HCT116 (cell line): Measurements from ENCODE around the gene CXCR6. TPM values are rescaled to one million over a fixed set of nuclear protein-coding genes. Genes with fewer than 3 reads are reported as not detected.

Source experiments
- ATAC-seq: fragments of 200-7000 bp; cut with Tn5 transposase; 2 replicates; pipeline ENCODE4 v1.9.1; 2020; ENCODE audit warnings: mild to moderate bottlenecking, moderate library complexity
- BruUV-seq: library from RNA; stranded (reverse); fragments of 400-500 nt; replicated peaks from 2 replicates; lab custom pipeline; 2021; lab: Mats Ljungman, UMichigan
- CTCF ChIA-PET: fragments of 300-600 bp; sonication (Branson Sonifier 250); formaldehyde crosslinking; loops from one replicate; lab custom pipeline; 2021; ENCODE audit warnings: antibody characterized with exemption; lab: Charles Lee
- POLR2A ChIA-PET: fragments of 300-600, 350-600 bp; sonication (Branson Sonifier 250); formaldehyde crosslinking; loops from one replicate; lab custom pipeline; 2021; ENCODE audit warnings: antibody characterized with exemption; lab: Charles Lee
- RAD21 ChIA-PET, 2 experiments: fragments of 300-600 bp; sonication (Branson Sonifier 250); formaldehyde crosslinking; loops; one replicate each; lab custom pipeline; 2023; ENCODE audit warnings: low total read pairs in 2 of 2; ENCODE audit not compliant: uncharacterized antibody in 2 of 2, unreplicated experiment in 2 of 2, low non-redundant PET in 1 of 2; lab: Charles Lee
- DNase-seq: peaks from one replicate; pipeline ENCODE4 v3.0.0-alpha.2; 2010; ENCODE audit warnings: low read depth, low spot score
- H2AFZ ChIP-seq: fragments of 200-600 bp; shearing (Covaris generic), sonication (generic); 2 replicates; pipeline ENCODE4 v1.6.1; 2017; ENCODE audit warnings: low read depth, mixed run types, mixed read lengths, antibody characterized with exemption, low read length; ENCODE audit not compliant: poor library complexity, severe bottlenecking
- H3K27ac ChIP-seq: 2 replicates; pipeline ENCODE4 v1.5.1; 2012; ENCODE audit warnings: low read depth, low read length
- H3K27me3 ChIP-seq: fragments of 200-600 bp; sonication (generic); 2 replicates; pipeline ENCODE4 v1.6.1; 2016; ENCODE audit warnings: mixed run types, low read length, mixed read lengths; ENCODE audit not compliant: insufficient read depth
- H3K36me3 ChIP-seq, 2 experiments: fragments of 200-500 bp in 1 of 2; fragments of 200-600 bp in 1 of 2; sonication (Bioruptor generic) in 1 of 2; sonication (generic) in 1 of 2; 2 replicates each; pipeline versions ENCODE4 v1.5.1 to v1.6.1; 2014 to 2016; ENCODE audit warnings: low read length in 2 of 2, inconsistent platforms in 1 of 2, mixed read lengths in 1 of 2, mixed run types in 1 of 2; ENCODE audit not compliant: insufficient read depth in 2 of 2, control insufficient read depth in 1 of 2
- H3K4me1 ChIP-seq, 2 experiments: fragments of 200-600 bp in 1 of 2; sonication (generic) in 1 of 2; 2 replicates each; pipeline versions ENCODE4 v1.5.1 to v1.6.1; 2012 to 2017; ENCODE audit warnings: low read length in 2 of 2, inconsistent platforms in 1 of 2, mild to moderate bottlenecking in 1 of 2, mixed read lengths in 1 of 2, mixed run types in 1 of 2, moderate library complexity in 1 of 2; ENCODE audit not compliant: insufficient read depth in 2 of 2, control insufficient read depth in 1 of 2
- H3K4me2 ChIP-seq: fragments of 200-600 bp; sonication (generic); 2 replicates; pipeline ENCODE4 v1.6.1; 2017; ENCODE audit warnings: mixed run types, low read length, mixed read lengths
- H3K4me3 ChIP-seq, 2 experiments: fragments of 200-600 bp in 1 of 2; sonication (generic) in 1 of 2; replicated peaks in 1 of 2; 2 replicates each; pipeline ENCODE4 v1.5.1; 2011 to 2016; ENCODE audit warnings: low read length in 2 of 2, control low read depth in 1 of 2, low read depth in 1 of 2, mild to moderate bottlenecking in 1 of 2, mixed read lengths in 1 of 2, mixed run types in 1 of 2
- H3K79me2 ChIP-seq: fragments of 200-600 bp; sonication (generic); 2 replicates; pipeline ENCODE4 v1.6.1; 2017; ENCODE audit warnings: mild to moderate bottlenecking, mixed run types, low read length, moderate library complexity, mixed read lengths; ENCODE audit not compliant: insufficient read depth
- H3K9ac ChIP-seq: fragments of 200-600 bp; sonication (generic); 2 replicates; pipeline ENCODE4 v1.6.1; 2016; ENCODE audit warnings: low read length, mixed read lengths
- H3K9me2 ChIP-seq: fragments of 200-600 bp; sonication (generic), shearing (Covaris generic); 2 replicates; pipeline ENCODE4 v1.6.1; 2017; ENCODE audit warnings: mixed run types, mild to moderate bottlenecking, moderate library complexity; ENCODE audit not compliant: insufficient read depth
- H3K9me3 ChIP-seq, 2 experiments: fragments of 200-500 bp in 1 of 2; fragments of 200-600 bp in 1 of 2; sonication (Bioruptor generic) in 1 of 2; sonication (generic) in 1 of 2; 2 replicates each; pipeline ENCODE4 v1.6.1; 2014 to 2017; ENCODE audit warnings: low read length in 2 of 2, mixed read lengths in 2 of 2, inconsistent platforms in 1 of 2, low read depth in 1 of 2, mild to moderate bottlenecking in 1 of 2, mixed run types in 1 of 2, moderate library complexity in 1 of 2; ENCODE audit not compliant: control insufficient read depth in 1 of 2, insufficient read depth in 1 of 2
- H4K20me1 ChIP-seq: fragments of 200-600 bp; sonication (generic), shearing (Covaris generic); 2 replicates; pipeline ENCODE4 v1.6.1; 2017; ENCODE audit warnings: mixed run types, mild to moderate bottlenecking, moderate library complexity; ENCODE audit not compliant: insufficient read depth
- CBX3 ChIP-seq: IDR thresholded peaks from 2 replicates; pipeline ENCODE4 v1.6.1; 2012; ENCODE audit warnings: low read depth
- CTCF ChIP-seq, 3 experiments: fragments of 200-600 bp in 1 of 3; sonication (generic) in 1 of 3; IDR thresholded peaks in 2 of 3; conservative IDR thresholded peaks in 1 of 3; 2 replicates each; pipeline ENCODE4 v1.5.1; 2012 to 2017; ENCODE audit warnings: low read depth in 2 of 3, low read length in 2 of 3, antibody characterized with exemption in 1 of 3, borderline replicate concordance in 1 of 3, control low read depth in 1 of 3, mild to moderate bottlenecking in 1 of 3, mixed read lengths in 1 of 3, mixed run types in 1 of 3, moderate library complexity in 1 of 3; ENCODE audit not compliant: insufficient read depth in 1 of 3
- EGR1 ChIP-seq: IDR thresholded peaks from 2 replicates; pipeline ENCODE4 v1.6.1; 2012; ENCODE audit warnings: low read depth
- JUND ChIP-seq: IDR thresholded peaks from 2 replicates; pipeline ENCODE4 v1.6.1; 2012
- POLR2A ChIP-seq: IDR thresholded peaks from 2 replicates; pipeline ENCODE4 v1.7.0; 2011; ENCODE audit warnings: borderline replicate concordance; ENCODE audit not compliant: insufficient read depth, insufficient read length; ENCODE audit errors: extremely low read depth
- TCF7L2 ChIP-seq: IDR thresholded peaks from 2 replicates; pipeline ENCODE4 v1.7.0; 2011; ENCODE audit warnings: borderline replicate concordance, inconsistent platforms; ENCODE audit not compliant: insufficient read depth, insufficient read length; ENCODE audit errors: extremely low read depth
- YY1 ChIP-seq: IDR thresholded peaks from 2 replicates; pipeline ENCODE4 v1.6.1; 2011; ENCODE audit warnings: low read length, low read depth, moderate library complexity, mild to moderate bottlenecking; ENCODE audit not compliant: insufficient replicate concordance; ENCODE audit errors: extremely low read depth
- intact Hi-C: fragments of 100-400 bp; cut with micrococcal nuclease; formaldehyde crosslinking; loops from 2 replicates; pipeline ENCODE4 v1.10.0; 2022
- total RNA-seq: library from RNA; stranded (reverse); gene quantifications from one replicate; pipeline ENCODE4 v1.2.1, GENCODE V29; 2021; ENCODE audit not compliant: unreplicated experiment

CXCR6 gene
- total RNA-seq, 1 experiment from 2014 or later, result not detected

GRCh38 chr3:45915518-45916231 is 27.6 kb upstream of the CXCR6 start (continued):
- TF ChIP-seq JUND (no peak), YY1 (no peak)

- Histone ChIP-seq H3K9me3 (no peaks in the 10 kb centered on the region), H3K27me3 (no peaks in the 10 kb centered on the region), H3K9me2 (no peaks in the 10 kb centered on the region), H3K4me3 (no peak overlapping the region), H3K4me1 (peaks cover 14 to 26% of the 10 kb centered on the region in 2 experiments), H3K4me2 (no peak overlapping the region)
- RAD21 ChIA-PET, result no interaction called here
- BruUV-seq, result no TSS peak
- TF ChIP-seq CTCF (IDR thresholded peaks at IDR 0.05 in 2 of 3, conservative IDR thresholded peaks at IDR 0.05 in 1 of 3; ENCODE audit: borderline replicate concordance in 1 of 3, insufficient read depth in 1 of 3, low read depth in 2 of 3, low read length in 2 of 3) (no peak), EGR1 (no peak), POLR2A (no peak), TCF7L2 (no peak), CBX3 (no peak)
- TF ChIP-seq, all 23 proteins: peak for 0
- ChIA-PET POLR2A (no interaction called here), CTCF (interaction anchor here (1.5 kb wide), 1 partner anchor 10 kb away, joined by 3 read pairs; no protein-coding TSS in a partner anchor)
- no peak overlapping the region for H3K27ac ChIP-seq
- intact Hi-C loops, result no loop called here
- no peaks in the 10 kb centered on the region for H3K36me3 ChIP-seq
- H3K9ac ChIP-seq, result no peak overlapping the region
- no peak overlapping the region for H2AFZ ChIP-seq
- H4K20me1 ChIP-seq, result no peaks in the 10 kb centered on the region
- DNase-seq, result no peak
- ATAC-seq, result no peak
- H3K79me2 ChIP-seq, result no peaks in the 10 kb centered on the region
These were observed 25.9 kb upstream of the CXCR6 start for GRCh38 chr3:45917146-45917898.
